HCT116 (cell line): Measurements from ENCODE around the gene CAMK2D. TPM values are rescaled to one million over a fixed set of nuclear protein-coding genes. Genes with fewer than 3 reads are reported as not detected.

Source experiments
- ATAC-seq: fragments of 200-7000 bp; cut with Tn5 transposase; 2 replicates; pipeline ENCODE4 v1.9.1; 2020; ENCODE audit warnings: mild to moderate bottlenecking, moderate library complexity
- BruUV-seq: library from RNA; stranded (reverse); fragments of 400-500 nt; replicated peaks from 2 replicates; lab custom pipeline; 2021; lab: Mats Ljungman, UMichigan
- CTCF ChIA-PET: fragments of 300-600 bp; sonication (Branson Sonifier 250); formaldehyde crosslinking; loops from one replicate; lab custom pipeline; 2021; ENCODE audit warnings: antibody characterized with exemption; lab: Charles Lee
- POLR2A ChIA-PET: fragments of 300-600, 350-600 bp; sonication (Branson Sonifier 250); formaldehyde crosslinking; loops from one replicate; lab custom pipeline; 2021; ENCODE audit warnings: antibody characterized with exemption; lab: Charles Lee
- RAD21 ChIA-PET, 2 experiments: fragments of 300-600 bp; sonication (Branson Sonifier 250); formaldehyde crosslinking; loops; one replicate each; lab custom pipeline; 2023; ENCODE audit warnings: low total read pairs in 2 of 2; ENCODE audit not compliant: uncharacterized antibody in 2 of 2, unreplicated experiment in 2 of 2, low non-redundant PET in 1 of 2; lab: Charles Lee
- DNase-seq: peaks from one replicate; pipeline ENCODE4 v3.0.0-alpha.2; 2010; ENCODE audit warnings: low read depth, low spot score
- H2AFZ ChIP-seq: fragments of 200-600 bp; shearing (Covaris generic), sonication (generic); 2 replicates; pipeline ENCODE4 v1.6.1; 2017; ENCODE audit warnings: low read depth, mixed run types, mixed read lengths, antibody characterized with exemption, low read length; ENCODE audit not compliant: poor library complexity, severe bottlenecking
- H3K27ac ChIP-seq: 2 replicates; pipeline ENCODE4 v1.5.1; 2012; ENCODE audit warnings: low read depth, low read length
- H3K27me3 ChIP-seq: fragments of 200-600 bp; sonication (generic); 2 replicates; pipeline ENCODE4 v1.6.1; 2016; ENCODE audit warnings: mixed run types, low read length, mixed read lengths; ENCODE audit not compliant: insufficient read depth
- H3K36me3 ChIP-seq, 2 experiments: fragments of 200-500 bp in 1 of 2; fragments of 200-600 bp in 1 of 2; sonication (Bioruptor generic) in 1 of 2; sonication (generic) in 1 of 2; 2 replicates each; pipeline versions ENCODE4 v1.5.1 to v1.6.1; 2014 to 2016; ENCODE audit warnings: low read length in 2 of 2, inconsistent platforms in 1 of 2, mixed read lengths in 1 of 2, mixed run types in 1 of 2; ENCODE audit not compliant: insufficient read depth in 2 of 2, control insufficient read depth in 1 of 2
- H3K4me1 ChIP-seq, 2 experiments: fragments of 200-600 bp in 1 of 2; sonication (generic) in 1 of 2; 2 replicates each; pipeline versions ENCODE4 v1.5.1 to v1.6.1; 2012 to 2017; ENCODE audit warnings: low read length in 2 of 2, inconsistent platforms in 1 of 2, mild to moderate bottlenecking in 1 of 2, mixed read lengths in 1 of 2, mixed run types in 1 of 2, moderate library complexity in 1 of 2; ENCODE audit not compliant: insufficient read depth in 2 of 2, control insufficient read depth in 1 of 2
- H3K4me2 ChIP-seq: fragments of 200-600 bp; sonication (generic); 2 replicates; pipeline ENCODE4 v1.6.1; 2017; ENCODE audit warnings: mixed run types, low read length, mixed read lengths
- H3K4me3 ChIP-seq, 2 experiments: fragments of 200-600 bp in 1 of 2; sonication (generic) in 1 of 2; replicated peaks in 1 of 2; 2 replicates each; pipeline ENCODE4 v1.5.1; 2011 to 2016; ENCODE audit warnings: low read length in 2 of 2, control low read depth in 1 of 2, low read depth in 1 of 2, mild to moderate bottlenecking in 1 of 2, mixed read lengths in 1 of 2, mixed run types in 1 of 2
- H3K79me2 ChIP-seq: fragments of 200-600 bp; sonication (generic); 2 replicates; pipeline ENCODE4 v1.6.1; 2017; ENCODE audit warnings: mild to moderate bottlenecking, mixed run types, low read length, moderate library complexity, mixed read lengths; ENCODE audit not compliant: insufficient read depth
- H3K9ac ChIP-seq: fragments of 200-600 bp; sonication (generic); 2 replicates; pipeline ENCODE4 v1.6.1; 2016; ENCODE audit warnings: low read length, mixed read lengths
- H3K9me2 ChIP-seq: fragments of 200-600 bp; sonication (generic), shearing (Covaris generic); 2 replicates; pipeline ENCODE4 v1.6.1; 2017; ENCODE audit warnings: mixed run types, mild to moderate bottlenecking, moderate library complexity; ENCODE audit not compliant: insufficient read depth
- H3K9me3 ChIP-seq, 2 experiments: fragments of 200-500 bp in 1 of 2; fragments of 200-600 bp in 1 of 2; sonication (Bioruptor generic) in 1 of 2; sonication (generic) in 1 of 2; 2 replicates each; pipeline ENCODE4 v1.6.1; 2014 to 2017; ENCODE audit warnings: low read length in 2 of 2, mixed read lengths in 2 of 2, inconsistent platforms in 1 of 2, low read depth in 1 of 2, mild to moderate bottlenecking in 1 of 2, mixed run types in 1 of 2, moderate library complexity in 1 of 2; ENCODE audit not compliant: control insufficient read depth in 1 of 2, insufficient read depth in 1 of 2
- H4K20me1 ChIP-seq: fragments of 200-600 bp; sonication (generic), shearing (Covaris generic); 2 replicates; pipeline ENCODE4 v1.6.1; 2017; ENCODE audit warnings: mixed run types, mild to moderate bottlenecking, moderate library complexity; ENCODE audit not compliant: insufficient read depth
- ATF3 ChIP-seq: IDR thresholded peaks from 2 replicates; pipeline ENCODE4 v1.6.1; 2012
- CBX3 ChIP-seq: IDR thresholded peaks from 2 replicates; pipeline ENCODE4 v1.6.1; 2012; ENCODE audit warnings: low read depth
- EGR1 ChIP-seq: IDR thresholded peaks from 2 replicates; pipeline ENCODE4 v1.6.1; 2012; ENCODE audit warnings: low read depth
- ELF1 ChIP-seq: IDR thresholded peaks from 2 replicates; pipeline ENCODE4 v1.6.1; 2012; ENCODE audit warnings: low read depth, borderline replicate concordance
- EZH2 ChIP-seq: fragments of 200-600 bp; sonication (generic); IDR thresholded peaks from 2 replicates; pipeline ENCODE4 v1.6.1; 2017; ENCODE audit warnings: antibody characterized with exemption, mixed run types
- FOSL1 ChIP-seq: IDR thresholded peaks from 2 replicates; pipeline ENCODE4 v1.6.1; 2012; ENCODE audit warnings: low read depth
- JUND ChIP-seq: IDR thresholded peaks from 2 replicates; pipeline ENCODE4 v1.6.1; 2012
- MAX ChIP-seq: IDR thresholded peaks from 2 replicates; pipeline ENCODE4 v1.6.1; 2012
- POLR2A ChIP-seq: IDR thresholded peaks from 2 replicates; pipeline ENCODE4 v1.7.0; 2011; ENCODE audit warnings: borderline replicate concordance; ENCODE audit not compliant: insufficient read depth, insufficient read length; ENCODE audit errors: extremely low read depth
- POLR2AphosphoS5 ChIP-seq: IDR thresholded peaks from 2 replicates; pipeline ENCODE4 v1.6.1; 2011; ENCODE audit warnings: mild to moderate bottlenecking, low read depth, low read length, moderate library complexity
- SRF ChIP-seq: IDR thresholded peaks from 2 replicates; pipeline ENCODE4 v1.6.1; 2012; ENCODE audit warnings: low read depth
- TCF7L2 ChIP-seq: IDR thresholded peaks from 2 replicates; pipeline ENCODE4 v1.7.0; 2011; ENCODE audit warnings: borderline replicate concordance, inconsistent platforms; ENCODE audit not compliant: insufficient read depth, insufficient read length; ENCODE audit errors: extremely low read depth
- ZBTB33 ChIP-seq: IDR thresholded peaks from 2 replicates; pipeline ENCODE4 v1.6.1; 2011; ENCODE audit warnings: mild to moderate bottlenecking, low read length, moderate library complexity; ENCODE audit not compliant: insufficient replicate concordance; ENCODE audit errors: extremely low read depth
- ZNF274 ChIP-seq: fragments of 200-500 bp; sonication (Bioruptor generic); IDR thresholded peaks from 2 replicates; pipeline ENCODE4 v1.6.1; 2014; ENCODE audit warnings: mild to moderate bottlenecking, low read depth, low read length, inconsistent platforms
- intact Hi-C: fragments of 100-400 bp; cut with micrococcal nuclease; formaldehyde crosslinking; loops from 2 replicates; pipeline ENCODE4 v1.10.0; 2022
- total RNA-seq: library from RNA; stranded (reverse); gene quantifications from one replicate; pipeline ENCODE4 v1.2.1, GENCODE V29; 2021; ENCODE audit not compliant: unreplicated experiment

Gene CAMK2D
- total RNA-seq, 1 experiment from 2014 or later, result 67.0 TPM

- Histone ChIP-seq H3K79me2 (no peaks in the 10 kb centered on the region), H3K27me3 (no peaks in the 10 kb centered on the region), H3K4me3 (no peak overlapping the region), H3K4me2 (no peak overlapping the region), H2AFZ (no peak overlapping the region), H3K27ac (no peak overlapping the region), H3K9me2 (no peaks in the 10 kb centered on the region), H4K20me1 (no peaks in the 10 kb centered on the region), H3K4me1 (no peaks in the 10 kb centered on the region), H3K9me3 (no peaks in the 10 kb centered on the region), H3K9ac (no peak overlapping the region), H3K36me3 (no peaks in the 10 kb centered on the region)
- ChIA-PET POLR2A (interaction anchor here (0.6 kb wide), 1 partner anchor 67 kb away, joined by 3 read pairs; no protein-coding TSS in a partner anchor), RAD21 (no interaction called here), CTCF (no interaction called here)
- intact Hi-C loops, result no loop called here
- BruUV-seq, result no TSS peak
- TF ChIP-seq ELF1 (no peak), SRF (no peak), FOSL1 (no peak), MAX (no peak), JUND (no peak), ZBTB33 (no peak), POLR2AphosphoS5 (no peak), ATF3 (no peak)
- DNase-seq, result no peak
- no peak for ATAC-seq
Measured at GRCh38 chr4:113500424-113500823, 261.1 kb downstream of the CAMK2D start.

GRCh38 chr4:113499696-113500095, 261.8 kb downstream of the CAMK2D start:
- Histone ChIP-seq H3K27ac (no peak overlapping the region), H3K27me3 (no peaks in the 10 kb centered on the region), H3K4me2 (no peak overlapping the region), H3K36me3 (no peaks in the 10 kb centered on the region), H3K79me2 (no peaks in the 10 kb centered on the region), H4K20me1 (no peaks in the 10 kb centered on the region), H3K4me1 (no peaks in the 10 kb centered on the region), H3K9me2 (no peaks in the 10 kb centered on the region), H3K4me3 (no peak overlapping the region), H3K9me3 (no peaks in the 10 kb centered on the region), H3K9ac (no peak overlapping the region), H2AFZ (no peak overlapping the region)
- DNase-seq (no peak), ATAC-seq (no peak)
- intact Hi-C loops, result no loop called here
- CTCF ChIA-PET, result no interaction called here
- TF ChIP-seq EGR1 (no peak), EZH2 (no peak), ZNF274 (no peak), CBX3 (no peak), TCF7L2 (no peak), MAX (no peak), ATF3 (no peak), POLR2A (no peak)
- BruUV-seq, result no TSS peak
- POLR2A ChIA-PET, result no interaction called here
- RAD21 ChIA-PET, result no interaction called here
